ENCODE results near the gene BCL11B. TPM values are rescaled to one million over a fixed set of nuclear protein-coding genes. Genes with fewer than 3 reads are reported as not detected.

Gene BCL11B
- total and polyA plus RNA-seq, 2 donors = 15.1 to 55.5 TPM

DNA sequence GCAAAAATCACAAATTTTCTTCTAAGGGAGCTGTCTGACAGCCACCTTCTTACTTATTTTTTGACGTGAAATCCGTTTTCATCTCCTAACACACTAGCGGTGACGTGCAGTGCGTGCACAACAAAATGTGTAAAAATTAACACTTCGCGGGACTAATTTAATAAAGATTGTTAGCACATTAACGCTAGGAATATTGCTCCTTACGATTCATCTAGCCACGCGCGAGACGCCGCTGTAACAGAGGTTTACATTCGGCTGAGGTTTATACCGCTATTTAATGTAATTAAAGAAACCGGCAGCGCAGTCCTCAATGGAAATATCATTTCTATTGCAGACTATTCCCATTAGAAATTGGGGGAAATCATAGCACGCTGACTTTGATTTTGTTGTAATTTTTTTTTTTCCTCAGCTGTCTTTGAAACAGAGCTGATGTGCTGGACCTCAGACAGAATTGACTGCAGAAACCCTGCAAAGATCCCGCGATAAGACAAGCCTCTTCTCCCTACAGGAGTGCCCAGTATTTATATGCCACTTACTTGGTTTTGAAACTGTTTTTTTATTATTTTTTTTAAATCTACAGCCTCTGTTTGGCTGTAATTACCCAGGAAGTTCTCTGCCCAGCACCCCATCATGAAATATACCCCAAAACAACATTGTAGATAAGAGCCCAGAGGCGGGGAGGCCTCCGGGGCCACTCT lies 31.2 kb downstream of the BCL11B start:
- H3K4me3 ChIP-seq (ENCODE audit: low read length in 2 of 2) = no peak overlapping the region
- peaks cover 19 to 91% of the 10 kb centered on the region in 2 donors for H3K4me1 ChIP-seq (ENCODE audit: control insufficient read depth in 2 of 2, insufficient read depth in 2 of 2, low read length in 2 of 2)
- no peaks in the 10 kb centered on the region for H3K9me3 ChIP-seq (ENCODE audit: control insufficient read depth in 2 of 2, insufficient read depth in 1 of 2, low read length in 1 of 2)
- 78% methylated on average over 23 of the region's 23 CpGs for WGBS
- peaks cover 52 to 98% of the 10 kb centered on the region in 2 donors for H3K36me3 ChIP-seq (ENCODE audit: control insufficient read depth in 2 of 2, insufficient read depth in 2 of 2, low read length in 1 of 2)
- H3K27me3 ChIP-seq (ENCODE audit: control insufficient read depth in 2 of 2, insufficient read depth in 1 of 2, low read length in 1 of 2) = no peaks in the 10 kb centered on the region
- DNase-seq (ENCODE audit: low read depth in 6 of 9, low spot score in 9 of 9) = no peak
- peak overlapping the region; percentile 59 to 83 for H3K27ac ChIP-seq (ENCODE audit: low read depth in 1 of 2, low read length in 1 of 2)

DNA sequence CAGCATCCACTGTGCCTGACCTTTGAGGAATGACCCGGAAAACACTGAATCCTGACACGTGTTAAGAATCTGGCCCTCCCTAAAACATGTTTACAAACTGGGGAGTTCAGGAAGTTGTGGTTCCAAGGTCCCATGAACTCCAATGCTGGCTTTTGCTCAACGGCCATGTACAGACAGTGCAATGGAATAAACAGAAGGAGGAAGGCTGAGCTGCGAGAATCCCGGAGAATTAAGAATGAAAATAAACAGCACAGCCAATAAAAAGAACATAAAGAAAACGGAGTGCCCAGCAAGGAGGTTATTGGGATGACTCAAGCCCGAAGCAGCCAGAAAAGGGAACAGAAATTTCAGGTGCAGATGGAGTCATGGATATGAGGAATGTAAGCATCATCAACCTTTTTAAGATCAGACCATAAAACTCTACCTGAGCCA lies 32.3 kb downstream of the BCL11B start:
- H3K27me3 ChIP-seq (ENCODE audit: control insufficient read depth in 2 of 2, insufficient read depth in 1 of 2, low read length in 1 of 2) = no peaks in the 10 kb centered on the region
- H3K4me3 ChIP-seq (ENCODE audit: low read length in 2 of 2) = no peak overlapping the region
- 49% methylated on average over 7 of the region's 7 CpGs for WGBS
- no peaks in the 10 kb centered on the region for H3K9me3 ChIP-seq (ENCODE audit: control insufficient read depth in 2 of 2, insufficient read depth in 1 of 2, low read length in 1 of 2)
- DNase-seq (ENCODE audit: low read depth in 6 of 9, low spot score in 9 of 9) = no peak
- H3K36me3 ChIP-seq (ENCODE audit: control insufficient read depth in 2 of 2, insufficient read depth in 2 of 2, low read length in 1 of 2) = peaks cover 52 to 98% of the 10 kb centered on the region in 2 donors
- peaks cover 16 to 89% of the 10 kb centered on the region in 2 donors for H3K4me1 ChIP-seq (ENCODE audit: control insufficient read depth in 2 of 2, insufficient read depth in 2 of 2, low read length in 2 of 2)
- peak overlapping the region in 1 of 2 donors; percentile 36 for H3K27ac ChIP-seq (ENCODE audit: low read depth in 1 of 2, low read length in 1 of 2)

DNA sequence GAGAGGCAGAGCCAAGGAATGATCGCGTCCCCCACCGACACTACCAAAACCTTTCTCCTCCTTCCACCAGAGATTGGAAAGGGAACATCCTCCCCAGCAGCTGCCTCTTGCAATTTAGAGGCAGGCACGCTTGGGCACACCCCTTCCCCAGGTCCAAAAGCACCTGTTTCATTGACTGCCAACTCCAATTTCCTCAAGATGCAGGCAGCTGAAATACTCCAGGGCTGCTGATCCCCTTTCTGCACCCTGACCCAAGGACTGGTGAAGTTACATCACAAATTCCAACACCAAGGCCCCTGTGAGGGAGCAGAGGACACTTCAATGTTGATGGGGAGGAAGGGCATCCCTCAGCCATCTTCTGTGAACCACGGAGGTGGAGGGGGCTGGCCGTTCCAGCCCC lies 33.8 kb downstream of the BCL11B start:
- Histone ChIP-seq H3K4me3 (ENCODE audit: low read length in 2 of 2) (no peak overlapping the region), H3K27ac (ENCODE audit: low read depth in 1 of 2, low read length in 1 of 2) (peak overlapping the region; percentile 10 to 36), H3K9me3 (ENCODE audit: control insufficient read depth in 2 of 2, insufficient read depth in 1 of 2, low read length in 1 of 2) (no peaks in the 10 kb centered on the region), H3K27me3 (ENCODE audit: control insufficient read depth in 2 of 2, insufficient read depth in 1 of 2, low read length in 1 of 2) (no peaks in the 10 kb centered on the region), H3K36me3 (ENCODE audit: control insufficient read depth in 2 of 2, insufficient read depth in 2 of 2, low read length in 1 of 2) (peaks cover 62 to 98% of the 10 kb centered on the region in 2 donors), H3K4me1 (ENCODE audit: control insufficient read depth in 2 of 2, insufficient read depth in 2 of 2, low read length in 2 of 2) (peaks cover 16 to 89% of the 10 kb centered on the region in 2 donors)
- 87% methylated on average over 6 of the region's 6 CpGs for WGBS
- no peak for DNase-seq (ENCODE audit: low read depth in 6 of 9, low spot score in 9 of 9)

DNA sequence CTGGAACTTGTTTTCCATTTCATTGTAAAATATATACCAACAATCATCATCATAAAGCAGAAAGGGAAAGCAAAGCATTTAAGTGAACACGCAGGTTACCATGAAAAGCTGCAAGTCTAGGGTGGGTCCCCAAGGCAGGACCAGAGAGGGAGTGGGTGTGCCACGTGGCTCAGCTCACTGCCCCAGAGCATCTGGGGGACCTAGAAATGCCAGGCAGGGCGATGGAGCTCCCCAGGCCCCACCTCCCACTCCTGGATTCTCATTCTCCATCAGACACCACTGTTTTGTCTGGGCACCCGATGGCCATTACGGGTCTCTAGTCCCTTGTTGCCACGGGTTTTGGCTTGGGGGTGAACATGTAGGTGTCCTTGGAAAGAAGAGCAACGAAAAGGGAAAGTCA lies 34.7 kb downstream of the BCL11B start:
- peak overlapping the region in 1 of 2 donors; percentile 39 for H3K27ac ChIP-seq (ENCODE audit: low read depth in 1 of 2, low read length in 1 of 2)
- 84% methylated on average over 7 of the region's 7 CpGs for WGBS
- H3K36me3 ChIP-seq (ENCODE audit: control insufficient read depth in 2 of 2, insufficient read depth in 2 of 2, low read length in 1 of 2) = peaks cover 61 to 98% of the 10 kb centered on the region in 2 donors
- H3K9me3 ChIP-seq (ENCODE audit: control insufficient read depth in 2 of 2, insufficient read depth in 1 of 2, low read length in 1 of 2) = no peaks in the 10 kb centered on the region
- H3K27me3 ChIP-seq (ENCODE audit: control insufficient read depth in 2 of 2, insufficient read depth in 1 of 2, low read length in 1 of 2) = no peaks in the 10 kb centered on the region
- H3K4me1 ChIP-seq (ENCODE audit: control insufficient read depth in 2 of 2, insufficient read depth in 2 of 2, low read length in 2 of 2) = peaks cover 10 to 89% of the 10 kb centered on the region in 2 donors
- DNase-seq (ENCODE audit: low read depth in 6 of 9, low spot score in 9 of 9) = no peak
- H3K4me3 ChIP-seq (ENCODE audit: low read length in 2 of 2) = no peak overlapping the region

DNA sequence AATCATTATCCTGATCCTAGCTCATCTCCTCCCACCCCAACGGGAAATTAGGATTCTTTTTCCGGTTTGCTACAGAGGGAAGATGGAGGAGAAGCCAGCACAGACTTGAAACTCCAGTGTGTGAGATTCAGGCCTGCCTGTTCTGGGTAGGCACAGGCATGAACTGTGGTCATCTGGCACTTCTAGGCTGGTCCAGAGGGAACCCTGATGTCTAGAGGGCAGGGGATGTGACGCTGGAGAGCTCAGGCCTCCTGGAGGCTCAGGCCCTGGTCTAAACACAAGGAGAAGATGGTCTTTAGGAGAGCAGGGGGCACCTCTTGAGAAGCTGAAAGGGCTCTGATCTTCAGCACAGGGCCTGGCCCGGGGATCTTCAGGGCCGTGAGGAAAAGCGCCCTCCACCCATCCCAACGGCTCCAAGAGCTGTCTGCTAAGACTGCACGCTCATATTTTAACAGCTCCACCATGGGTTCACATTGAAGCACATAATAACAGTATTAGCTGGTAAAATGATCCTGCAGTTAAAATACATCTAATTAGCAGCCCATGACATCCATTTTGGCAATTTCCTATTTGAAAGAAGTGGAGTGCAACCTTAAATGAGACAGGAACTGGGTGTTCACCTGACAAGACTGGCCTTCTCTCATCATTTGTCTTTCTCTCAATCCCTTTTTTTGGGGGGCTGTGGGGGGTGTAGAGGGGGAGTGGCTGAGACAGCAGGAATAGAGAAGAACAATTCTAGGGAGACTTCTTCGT lies 35.4 kb downstream of the BCL11B start:
- Histone ChIP-seq H3K9me3 (ENCODE audit: control insufficient read depth in 2 of 2, insufficient read depth in 1 of 2, low read length in 1 of 2) (no peaks in the 10 kb centered on the region), H3K27ac (ENCODE audit: low read depth in 1 of 2, low read length in 1 of 2) (peak overlapping the region; percentile 4 to 71), H3K36me3 (ENCODE audit: control insufficient read depth in 2 of 2, insufficient read depth in 2 of 2, low read length in 1 of 2) (peaks cover 63 to 97% of the 10 kb centered on the region in 2 donors), H3K4me3 (ENCODE audit: low read length in 2 of 2) (no peak overlapping the region), H3K4me1 (ENCODE audit: control insufficient read depth in 2 of 2, insufficient read depth in 2 of 2, low read length in 2 of 2) (peaks cover 10 to 89% of the 10 kb centered on the region in 2 donors), H3K27me3 (ENCODE audit: control insufficient read depth in 2 of 2, insufficient read depth in 1 of 2, low read length in 1 of 2) (no peaks in the 10 kb centered on the region)
- WGBS = 75% methylated on average over 9 of the region's 9 CpGs
- DNase-seq (ENCODE audit: low read depth in 6 of 9, low spot score in 9 of 9) = no peak

DNA sequence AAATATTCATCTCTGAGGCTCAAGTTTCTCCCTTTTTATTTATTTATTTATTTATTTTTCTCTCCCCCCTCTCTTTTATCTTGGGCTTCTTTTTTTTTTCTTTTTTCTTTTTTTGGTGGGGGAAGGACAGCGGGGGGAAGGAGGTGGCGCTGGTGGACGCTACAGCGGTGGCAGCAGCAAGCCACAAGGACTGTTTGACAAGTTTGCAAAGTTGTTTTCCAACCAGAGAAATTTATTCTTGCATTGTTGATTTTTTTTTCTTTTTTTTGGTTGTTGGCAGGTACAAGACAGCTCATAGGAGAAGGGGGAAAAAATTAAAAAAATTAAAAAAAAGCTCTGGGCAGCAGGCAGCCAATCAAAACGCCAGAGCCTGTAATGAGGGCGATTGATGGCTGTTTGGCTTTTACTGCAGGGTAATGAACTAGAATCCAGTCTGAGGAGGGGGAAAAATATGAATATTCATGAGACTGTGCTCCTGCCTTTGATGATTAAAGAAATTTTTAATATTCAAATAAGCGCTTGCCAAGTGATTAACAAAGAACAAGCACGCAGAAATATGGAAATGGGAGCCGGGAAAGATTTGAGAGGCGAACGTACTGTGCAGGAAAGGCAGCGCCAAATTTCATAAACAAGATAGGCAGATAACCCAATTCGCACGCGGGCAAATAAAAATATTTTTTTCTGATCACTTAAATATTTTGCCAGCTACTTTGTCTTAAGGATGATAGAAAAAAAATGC lies 36.2 kb downstream of the BCL11B start:
- no peak for DNase-seq (ENCODE audit: low read depth in 6 of 9, low spot score in 9 of 9)
- H3K27ac ChIP-seq (ENCODE audit: low read depth in 1 of 2, low read length in 1 of 2) = peak overlapping the region in 1 of 2 donors; percentile 44
- peaks cover 6 to 89% of the 10 kb centered on the region in 2 donors for H3K4me1 ChIP-seq (ENCODE audit: control insufficient read depth in 2 of 2, insufficient read depth in 2 of 2, low read length in 2 of 2)
- H3K27me3 ChIP-seq (ENCODE audit: control insufficient read depth in 2 of 2, insufficient read depth in 1 of 2, low read length in 1 of 2) = no peaks in the 10 kb centered on the region
- peaks cover 64 to 97% of the 10 kb centered on the region in 2 donors for H3K36me3 ChIP-seq (ENCODE audit: control insufficient read depth in 2 of 2, insufficient read depth in 2 of 2, low read length in 1 of 2)
- no peak overlapping the region for H3K4me3 ChIP-seq (ENCODE audit: low read length in 2 of 2)
- WGBS = 72% methylated on average over 15 of the region's 15 CpGs
- no peaks in the 10 kb centered on the region for H3K9me3 ChIP-seq (ENCODE audit: control insufficient read depth in 2 of 2, insufficient read depth in 1 of 2, low read length in 1 of 2)

DNA sequence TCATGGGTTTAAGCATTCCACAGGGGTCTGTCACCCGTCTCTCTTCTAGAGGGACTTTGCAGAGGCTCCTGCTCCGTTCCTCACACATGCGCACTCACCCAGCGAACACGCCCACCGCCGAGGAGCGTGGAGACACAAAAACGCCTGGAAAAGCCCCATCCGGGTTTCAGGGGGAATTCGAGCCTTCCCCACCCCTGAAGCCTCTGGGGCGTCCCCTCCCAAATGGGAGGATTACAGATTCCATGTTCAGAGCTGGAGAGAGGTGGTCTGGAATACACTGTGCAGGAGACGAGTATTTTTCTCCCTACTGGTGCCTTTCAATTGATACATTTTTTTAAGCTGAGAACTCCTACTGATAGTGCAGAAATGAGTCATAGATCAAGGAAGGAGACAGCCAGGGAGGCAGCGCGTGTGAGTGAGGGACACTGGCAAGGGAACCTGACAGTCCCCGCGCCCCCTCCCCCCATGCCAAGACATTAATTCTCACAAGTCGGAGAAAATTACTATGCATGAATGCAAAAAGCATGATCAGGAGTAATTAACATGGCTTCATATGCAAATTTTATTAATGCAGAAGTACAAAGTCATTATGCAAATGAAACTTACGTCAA lies 36.9 kb downstream of the BCL11B start:
- Histone ChIP-seq H3K27me3 (ENCODE audit: control insufficient read depth in 2 of 2, insufficient read depth in 1 of 2, low read length in 1 of 2) (no peaks in the 10 kb centered on the region), H3K27ac (ENCODE audit: low read depth in 1 of 2, low read length in 1 of 2) (no peak overlapping the region), H3K4me1 (ENCODE audit: control insufficient read depth in 2 of 2, insufficient read depth in 2 of 2, low read length in 2 of 2) (peaks cover 6 to 93% of the 10 kb centered on the region in 2 donors), H3K9me3 (ENCODE audit: control insufficient read depth in 2 of 2, insufficient read depth in 1 of 2, low read length in 1 of 2) (no peaks in the 10 kb centered on the region), H3K36me3 (ENCODE audit: control insufficient read depth in 2 of 2, insufficient read depth in 2 of 2, low read length in 1 of 2) (peaks cover 71 to 98% of the 10 kb centered on the region in 2 donors), H3K4me3 (ENCODE audit: low read length in 2 of 2) (no peak overlapping the region)
- no peak for DNase-seq (ENCODE audit: low read depth in 6 of 9, low spot score in 9 of 9)
- 69% methylated on average over 19 of the region's 19 CpGs for WGBS

DNA sequence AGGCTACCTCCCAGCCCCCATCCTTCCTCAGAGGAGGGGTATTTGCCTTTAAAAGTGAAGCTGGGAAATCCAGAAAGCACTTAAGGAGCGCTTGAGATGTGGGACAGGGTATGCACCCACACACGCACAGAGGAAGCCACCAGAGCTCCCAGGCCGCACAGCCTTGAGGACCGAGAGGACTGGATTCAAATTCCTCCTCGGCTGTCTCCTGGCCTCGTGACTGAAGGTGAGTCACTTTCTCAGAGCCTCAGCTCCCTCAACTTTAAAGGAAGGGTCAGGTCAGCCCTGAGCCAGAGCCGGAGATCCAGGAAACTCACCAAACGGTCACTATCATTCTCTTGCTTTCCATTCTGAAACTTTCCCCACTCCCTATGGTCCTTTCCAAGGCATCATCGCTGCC lies 37.6 kb downstream of the BCL11B start:
- Histone ChIP-seq H3K27me3 (ENCODE audit: control insufficient read depth in 2 of 2, insufficient read depth in 1 of 2, low read length in 1 of 2) (no peaks in the 10 kb centered on the region), H3K4me3 (ENCODE audit: low read length in 2 of 2) (no peak overlapping the region), H3K4me1 (ENCODE audit: control insufficient read depth in 2 of 2, insufficient read depth in 2 of 2, low read length in 2 of 2) (peaks cover 6 to 94% of the 10 kb centered on the region in 2 donors), H3K36me3 (ENCODE audit: control insufficient read depth in 2 of 2, insufficient read depth in 2 of 2, low read length in 1 of 2) (peaks cover 78 to 99% of the 10 kb centered on the region in 2 donors), H3K27ac (ENCODE audit: low read depth in 1 of 2, low read length in 1 of 2) (peak overlapping the region in 1 of 2 donors; percentile 53), H3K9me3 (ENCODE audit: control insufficient read depth in 2 of 2, insufficient read depth in 1 of 2, low read length in 1 of 2) (no peaks in the 10 kb centered on the region)
- 82% methylated on average over 9 of the region's 9 CpGs for WGBS
- DNase-seq (ENCODE audit: low read depth in 6 of 9, low spot score in 9 of 9) = no peak

All from thymus (tissue), 11 donors.